ENCODE results near the gene ABCA4. TPM values are rescaled to one million over a fixed set of nuclear protein-coding genes. Genes with fewer than 3 reads are reported as not detected.
A peak's percentile ranks its signal among the peaks of the same experiment; 100 is the strongest.

The ABCA4 gene
- total RNA-seq, 4 donors from 2014 or later: not detected

DNA sequence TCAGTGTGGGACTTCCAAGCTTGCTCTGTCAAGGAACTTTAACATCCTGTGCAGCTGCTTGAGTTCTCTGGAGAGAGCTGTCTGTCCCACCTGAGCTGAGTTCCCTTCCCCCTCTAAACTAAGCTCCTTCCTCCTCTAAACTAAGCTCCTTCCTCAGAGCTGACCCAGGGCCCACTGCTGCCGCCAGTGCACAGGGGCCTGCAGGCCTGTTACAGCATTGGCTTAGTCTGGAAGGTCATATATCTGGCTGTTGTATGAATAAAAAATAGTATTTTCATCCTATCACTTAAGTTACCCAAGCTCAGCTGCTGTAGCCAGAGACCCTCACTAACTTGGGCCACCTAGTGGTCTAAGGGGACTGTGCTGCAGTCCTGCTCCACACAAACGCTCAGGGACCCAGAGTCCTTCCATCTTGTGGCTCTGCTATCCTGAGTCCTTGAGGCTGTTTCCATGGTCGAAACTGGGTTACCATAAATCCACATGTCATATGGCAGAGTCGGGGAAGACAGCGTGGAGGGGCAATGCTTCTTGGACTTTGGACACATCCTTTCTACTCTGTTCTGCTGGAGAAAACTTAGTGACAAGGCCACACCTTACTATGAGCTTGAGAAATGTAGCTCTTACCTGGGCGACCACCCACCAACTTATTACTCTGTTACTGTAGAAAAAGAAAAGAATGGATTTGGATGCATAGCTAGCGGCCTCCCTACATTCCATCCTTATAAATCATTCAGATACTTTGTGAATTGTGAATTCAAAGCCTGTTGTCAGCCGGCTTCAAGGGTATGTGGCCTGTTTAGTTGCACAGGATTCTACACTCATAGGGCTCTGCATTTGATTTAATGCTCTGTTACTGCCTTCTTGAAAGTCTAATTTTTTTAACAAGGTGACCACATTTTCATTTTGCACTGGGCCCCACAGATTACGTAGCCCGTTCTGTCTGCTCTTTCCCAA is 140.4 kb downstream of the ABCA4 start:
- DNase-seq (no peak), ATAC-seq (no peak)
- Histone ChIP-seq H3K36me3 (no peaks in the 10 kb centered on the region), H3K27me3 (no peaks in the 10 kb centered on the region), H3K27ac (peak overlapping the region in 2 of 4 donors; percentile 35 to 52), H3K9me3 (no peaks in the 10 kb centered on the region), H3K4me1 (peaks cover 6 to 23% of the 10 kb centered on the region in 2 donors), H3K4me3 (no peak overlapping the region)
- in situ Hi-C loops (cut with MboI; ENCODE audit: low sequenced_read_pairs in 4 of 4): no loop called here
- no peak for TF ChIP-seq POLR2A (IDR thresholded peaks at IDR 0.05)
- TF ChIP-seq, protein P1, sequence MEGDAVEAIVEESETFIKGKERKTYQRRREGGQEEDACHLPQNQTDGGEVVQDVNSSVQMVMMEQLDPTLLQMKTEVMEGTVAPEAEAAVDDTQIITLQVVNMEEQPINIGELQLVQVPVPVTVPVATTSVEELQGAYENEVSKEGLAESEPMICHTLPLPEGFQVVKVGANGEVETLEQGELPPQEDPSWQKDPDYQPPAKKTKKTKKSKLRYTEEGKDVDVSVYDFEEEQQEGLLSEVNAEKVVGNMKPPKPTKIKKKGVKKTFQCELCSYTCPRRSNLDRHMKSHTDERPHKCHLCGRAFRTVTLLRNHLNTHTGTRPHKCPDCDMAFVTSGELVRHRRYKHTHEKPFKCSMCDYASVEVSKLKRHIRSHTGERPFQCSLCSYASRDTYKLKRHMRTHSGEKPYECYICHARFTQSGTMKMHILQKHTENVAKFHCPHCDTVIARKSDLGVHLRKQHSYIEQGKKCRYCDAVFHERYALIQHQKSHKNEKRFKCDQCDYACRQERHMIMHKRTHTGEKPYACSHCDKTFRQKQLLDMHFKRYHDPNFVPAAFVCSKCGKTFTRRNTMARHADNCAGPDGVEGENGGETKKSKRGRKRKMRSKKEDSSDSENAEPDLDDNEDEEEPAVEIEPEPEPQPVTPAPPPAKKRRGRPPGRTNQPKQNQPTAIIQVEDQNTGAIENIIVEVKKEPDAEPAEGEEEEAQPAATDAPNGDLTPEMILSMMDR (IDR thresholded peaks at IDR 0.05 in 4 of 5, conservative IDR thresholded peaks at IDR 0.05 in 1 of 5): peak in 1 of 5 experiments; percentile 22
- intact Hi-C loops (cut with DNase I; ENCODE audit: low total_unique reads): no loop called here

DNA sequence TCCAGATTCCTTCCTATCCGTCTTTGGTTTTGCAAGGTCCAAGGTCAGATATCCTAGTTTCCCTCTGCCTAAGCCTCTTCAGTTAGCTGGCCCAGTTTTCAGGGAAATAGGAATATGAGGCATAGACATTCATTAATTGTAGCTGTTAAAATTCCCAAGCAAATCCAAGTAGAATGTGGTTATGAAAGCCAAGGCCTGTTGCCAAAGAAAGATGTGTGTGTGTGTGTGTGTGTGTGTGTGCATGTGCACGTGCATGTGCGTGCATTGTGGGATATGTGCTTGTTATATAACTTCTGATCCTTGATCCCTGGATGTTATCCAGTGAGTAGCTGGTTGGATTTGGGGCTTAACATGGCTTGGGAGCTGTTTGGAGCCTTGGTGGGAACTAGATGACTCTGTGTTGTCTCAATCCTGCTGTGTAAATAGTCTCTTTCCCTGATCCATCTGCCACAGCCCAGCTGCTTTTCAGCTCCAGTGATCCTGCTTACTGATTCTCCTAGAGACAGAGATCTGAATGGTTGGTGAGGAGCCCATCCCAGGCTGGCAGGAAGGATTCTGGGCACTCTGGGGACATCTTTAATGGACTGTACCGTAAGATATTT is 141.1 kb downstream of the ABCA4 start:
- TF ChIP-seq, protein P1 (IDR thresholded peaks at IDR 0.05 in 4 of 5, conservative IDR thresholded peaks at IDR 0.05 in 1 of 5): no peak
- no peak for TF ChIP-seq POLR2A (IDR thresholded peaks at IDR 0.05)
- DNase-seq (no peak), ATAC-seq (no peak)
- peaks cover 6 to 23% of the 10 kb centered on the region in 2 donors for H3K4me1 ChIP-seq
- intact Hi-C loops (cut with DNase I; ENCODE audit: low total_unique reads) (no loop called here), in situ Hi-C loops (cut with MboI; ENCODE audit: low sequenced_read_pairs in 4 of 4) (no loop called here)
- H3K4me3 ChIP-seq: no peak overlapping the region
- no peaks in the 10 kb centered on the region for H3K36me3 ChIP-seq
- no peaks in the 10 kb centered on the region for H3K9me3 ChIP-seq
- no peaks in the 10 kb centered on the region for H3K27me3 ChIP-seq
- peak overlapping the region in 2 of 4 donors; percentile 35 to 52 for H3K27ac ChIP-seq

DNA sequence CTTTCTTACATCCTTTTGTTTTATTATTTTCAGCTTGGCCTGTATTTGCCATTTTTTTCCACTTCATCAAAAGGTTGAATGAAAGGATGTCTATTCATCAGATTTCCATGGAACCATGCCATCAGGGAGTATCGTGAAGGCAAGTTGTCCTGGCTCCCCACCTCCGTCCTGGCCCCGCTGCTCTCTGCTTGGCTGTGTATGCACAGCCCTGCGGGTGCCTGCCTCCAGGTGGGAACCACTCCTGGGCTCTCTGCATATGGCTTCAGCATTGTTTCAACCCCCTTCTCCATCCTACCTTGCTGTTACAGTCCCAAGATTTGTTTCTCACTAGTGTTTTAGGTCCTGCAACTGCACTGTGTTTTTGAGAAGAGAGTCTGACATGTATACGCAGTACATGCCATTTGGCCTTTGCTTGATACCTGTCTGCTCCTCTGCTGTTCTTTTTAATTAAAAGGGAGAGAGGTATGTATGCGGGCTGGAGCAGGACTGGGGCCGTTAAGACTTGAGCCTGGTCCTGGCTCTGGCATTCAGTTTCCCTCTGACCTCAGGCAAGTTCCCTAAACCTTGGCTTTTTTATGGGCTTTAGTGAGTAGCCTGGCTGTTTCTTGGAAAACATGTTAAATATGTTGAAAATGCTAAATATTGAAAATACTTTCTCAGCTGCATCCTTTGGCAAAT is 141.8 kb downstream of the ABCA4 start:
- Histone ChIP-seq H3K9me3 (no peaks in the 10 kb centered on the region), H3K4me1 (peaks cover 6 to 23% of the 10 kb centered on the region in 2 donors), H3K27me3 (no peaks in the 10 kb centered on the region), H3K4me3 (no peak overlapping the region), H3K36me3 (no peaks in the 10 kb centered on the region), H3K27ac (no peak overlapping the region)
- intact Hi-C loops (cut with DNase I; ENCODE audit: low total_unique reads): no loop called here
- in situ Hi-C loops (cut with MboI; ENCODE audit: low sequenced_read_pairs in 4 of 4): no loop called here
- ATAC-seq: no peak
- no peak for DNase-seq
- TF ChIP-seq, protein P1 (IDR thresholded peaks at IDR 0.05 in 4 of 5, conservative IDR thresholded peaks at IDR 0.05 in 1 of 5): no peak
- no peak for TF ChIP-seq POLR2A (IDR thresholded peaks at IDR 0.05)

DNA sequence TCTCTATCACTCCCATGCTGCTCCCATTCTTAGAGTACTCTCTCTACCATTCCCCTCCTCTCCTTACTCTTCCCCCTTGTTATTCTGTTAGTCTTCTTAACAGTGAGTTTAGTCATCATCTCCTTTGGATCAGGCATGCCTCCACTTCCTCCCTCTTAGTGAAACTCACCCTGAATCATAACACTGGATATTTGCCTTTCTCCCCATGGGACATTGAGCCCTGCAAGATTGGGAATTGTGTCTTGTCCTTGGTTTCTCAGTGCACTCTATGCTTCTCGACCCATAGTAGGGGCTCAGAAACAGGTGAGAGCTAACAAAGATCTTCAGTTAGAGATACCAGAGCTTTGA is 143.4 kb downstream of the ABCA4 start:
- Histone ChIP-seq H3K9me3 (no peaks in the 10 kb centered on the region), H3K27ac (no peak overlapping the region), H3K4me1 (peaks cover 6 to 23% of the 10 kb centered on the region in 2 donors), H3K27me3 (no peaks in the 10 kb centered on the region), H3K36me3 (no peaks in the 10 kb centered on the region), H3K4me3 (no peak overlapping the region)
- no peak for DNase-seq
- TF ChIP-seq, protein P1 (IDR thresholded peaks at IDR 0.05 in 4 of 5, conservative IDR thresholded peaks at IDR 0.05 in 1 of 5): no peak
- TF ChIP-seq POLR2A (IDR thresholded peaks at IDR 0.05): no peak
- in situ Hi-C loops (cut with MboI; ENCODE audit: low sequenced_read_pairs in 4 of 4) (no loop called here), intact Hi-C loops (cut with DNase I; ENCODE audit: low total_unique reads) (no loop called here)
- ATAC-seq: no peak
